Muscle layer of duodenum (tissue), 2 donors: ENCODE results near the gene DRD4.

Experiments used
- H3K27ac ChIP-seq: one replicate; pipeline ENCODE4 v1.7.0; 2013; ENCODE audit warnings: mild to moderate bottlenecking, low read length
- H3K27me3 ChIP-seq: one replicate; pipeline ENCODE4 v1.7.0; 2013; ENCODE audit warnings: low read depth, mild to moderate bottlenecking, control low read depth, low read length
- H3K36me3 ChIP-seq, 2 donors: one replicate each; pipeline ENCODE4 v1.7.0; 2013; ENCODE audit warnings: low read length in 2 of 2, control low read depth in 1 of 2, mild to moderate bottlenecking in 1 of 2; ENCODE audit not compliant: insufficient read depth in 2 of 2, control insufficient read depth in 1 of 2
- H3K4me1 ChIP-seq, 2 donors: one replicate each; pipeline ENCODE4 v1.7.0; 2013; ENCODE audit warnings: low read length in 2 of 2, mild to moderate bottlenecking in 2 of 2, control low read depth in 1 of 2, moderate library complexity in 1 of 2; ENCODE audit not compliant: insufficient read depth in 2 of 2, control insufficient read depth in 1 of 2
- H3K4me3 ChIP-seq, 2 donors: one replicate each; pipeline ENCODE4 v1.7.0; 2013; ENCODE audit warnings: low read length in 2 of 2, low read depth in 1 of 2, mild to moderate bottlenecking in 1 of 2
- H3K9me3 ChIP-seq, 2 donors: one replicate each; pipeline ENCODE4 v1.7.0; 2013; ENCODE audit warnings: low read length in 2 of 2, control low read depth in 1 of 2, mild to moderate bottlenecking in 1 of 2; ENCODE audit not compliant: control insufficient read depth in 1 of 2
- donor health status: healthy.

The DRD4 gene

DNA sequence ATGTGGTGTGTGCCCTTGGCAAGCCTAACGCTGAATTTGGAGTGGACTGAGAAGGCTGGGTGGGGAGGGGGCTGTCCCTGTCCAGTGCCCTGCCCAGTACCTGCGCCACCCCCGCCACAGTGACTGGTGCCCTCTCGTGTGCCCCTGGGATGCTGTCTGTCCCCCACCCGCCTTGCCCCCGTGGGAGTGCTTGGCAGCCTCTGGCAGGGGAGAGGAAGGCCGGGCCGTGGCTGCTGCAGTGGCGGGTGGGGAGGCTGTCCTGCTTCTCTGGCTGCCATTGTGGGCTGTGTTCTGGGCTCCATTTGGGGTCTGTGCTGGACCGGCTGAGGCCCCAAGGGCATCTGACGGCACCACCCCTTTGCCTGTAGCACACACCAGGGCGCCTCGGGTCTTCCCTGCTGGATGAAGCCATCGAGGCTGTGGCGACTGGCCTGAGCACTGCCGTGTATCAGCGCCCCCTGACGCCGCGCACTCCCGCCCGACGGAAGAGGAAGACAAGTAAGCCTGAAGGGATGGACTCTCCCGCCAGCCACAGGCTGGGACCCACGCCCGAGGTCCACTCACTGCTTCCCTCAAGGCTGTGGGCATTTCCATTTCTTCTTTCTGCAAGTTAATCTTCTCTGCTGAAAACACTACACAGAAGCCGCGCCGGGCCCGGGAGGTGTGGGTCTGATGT is 38.9 kb upstream of the DRD4 start:
- Histone ChIP-seq H3K36me3 (peaks cover 38 to 81% of the 10 kb centered on the region in 2 donors), H3K4me3 (no peak overlapping the region), H3K27ac (no peak overlapping the region), H3K4me1 (no peaks in the 10 kb centered on the region), H3K9me3 (no peaks in the 10 kb centered on the region), H3K27me3 (no peaks in the 10 kb centered on the region)

DNA sequence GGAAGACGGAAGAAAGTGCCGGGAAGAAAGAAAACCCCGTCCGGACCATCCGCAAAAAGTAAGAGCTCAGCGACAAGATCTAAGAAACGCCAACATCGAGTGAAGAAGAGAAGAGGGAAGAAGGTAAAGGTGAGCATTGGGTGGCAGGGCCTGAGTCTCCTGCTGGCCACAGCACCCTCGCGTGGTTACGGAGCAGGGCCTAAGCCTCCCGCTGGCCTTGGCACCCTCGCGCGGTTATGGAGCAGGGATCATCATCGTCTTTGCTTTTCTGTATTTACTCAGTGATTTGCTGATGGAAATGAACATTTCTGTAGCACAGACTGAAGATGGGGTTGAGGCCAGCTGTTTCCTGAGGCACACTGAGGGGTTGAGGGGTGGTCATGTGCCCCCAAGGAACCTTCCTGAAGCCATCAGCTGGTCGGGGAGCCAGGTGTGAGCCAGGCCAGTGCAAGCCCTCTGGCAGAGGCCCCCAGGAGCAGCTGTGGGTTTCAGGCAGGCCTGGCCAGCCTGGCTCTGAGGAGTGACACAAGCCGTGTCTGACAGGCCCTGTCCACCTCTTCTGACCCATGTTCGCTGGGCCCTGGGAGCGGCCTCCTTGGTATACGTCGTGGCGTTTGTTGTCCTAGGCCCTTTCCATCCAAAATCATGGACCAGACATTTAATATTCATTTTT is 35.4 kb upstream of the DRD4 start:
- no peak overlapping the region for H3K4me3 ChIP-seq
- H3K27ac ChIP-seq, result no peak overlapping the region
- no peaks in the 10 kb centered on the region for H3K27me3 ChIP-seq
- peaks cover 0 to 4% of the 10 kb centered on the region in 2 donors for H3K4me1 ChIP-seq
- H3K36me3 ChIP-seq, result peaks cover 40 to 82% of the 10 kb centered on the region in 2 donors
- H3K9me3 ChIP-seq, result no peaks in the 10 kb centered on the region

DNA sequence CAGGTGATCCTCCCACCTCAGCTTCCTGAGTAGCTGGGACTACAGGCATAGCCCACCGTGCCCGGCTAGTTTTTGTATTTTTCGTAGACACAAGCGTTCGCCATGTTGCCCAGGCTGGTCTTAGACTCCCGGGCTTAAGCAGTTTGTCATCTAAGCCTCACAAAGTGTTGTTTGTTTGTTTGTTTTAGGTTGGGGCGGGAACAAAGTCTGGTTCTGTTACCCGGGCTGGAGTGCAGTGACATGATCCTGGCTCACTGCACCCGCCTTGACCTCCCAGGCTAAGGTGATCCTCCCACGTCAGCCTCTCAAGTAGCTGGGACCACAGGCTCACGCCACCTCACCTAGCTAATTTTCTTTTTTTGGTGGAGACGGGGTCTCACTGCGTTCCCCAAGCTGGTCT is 33.9 kb upstream of the DRD4 start:
- no peak overlapping the region for H3K27ac ChIP-seq
- H3K9me3 ChIP-seq, result no peaks in the 10 kb centered on the region
- H3K36me3 ChIP-seq, result peaks cover 48 to 83% of the 10 kb centered on the region in 2 donors
- peaks cover 0 to 4% of the 10 kb centered on the region in 2 donors for H3K4me1 ChIP-seq
- no peaks in the 10 kb centered on the region for H3K27me3 ChIP-seq
- no peak overlapping the region for H3K4me3 ChIP-seq

DNA sequence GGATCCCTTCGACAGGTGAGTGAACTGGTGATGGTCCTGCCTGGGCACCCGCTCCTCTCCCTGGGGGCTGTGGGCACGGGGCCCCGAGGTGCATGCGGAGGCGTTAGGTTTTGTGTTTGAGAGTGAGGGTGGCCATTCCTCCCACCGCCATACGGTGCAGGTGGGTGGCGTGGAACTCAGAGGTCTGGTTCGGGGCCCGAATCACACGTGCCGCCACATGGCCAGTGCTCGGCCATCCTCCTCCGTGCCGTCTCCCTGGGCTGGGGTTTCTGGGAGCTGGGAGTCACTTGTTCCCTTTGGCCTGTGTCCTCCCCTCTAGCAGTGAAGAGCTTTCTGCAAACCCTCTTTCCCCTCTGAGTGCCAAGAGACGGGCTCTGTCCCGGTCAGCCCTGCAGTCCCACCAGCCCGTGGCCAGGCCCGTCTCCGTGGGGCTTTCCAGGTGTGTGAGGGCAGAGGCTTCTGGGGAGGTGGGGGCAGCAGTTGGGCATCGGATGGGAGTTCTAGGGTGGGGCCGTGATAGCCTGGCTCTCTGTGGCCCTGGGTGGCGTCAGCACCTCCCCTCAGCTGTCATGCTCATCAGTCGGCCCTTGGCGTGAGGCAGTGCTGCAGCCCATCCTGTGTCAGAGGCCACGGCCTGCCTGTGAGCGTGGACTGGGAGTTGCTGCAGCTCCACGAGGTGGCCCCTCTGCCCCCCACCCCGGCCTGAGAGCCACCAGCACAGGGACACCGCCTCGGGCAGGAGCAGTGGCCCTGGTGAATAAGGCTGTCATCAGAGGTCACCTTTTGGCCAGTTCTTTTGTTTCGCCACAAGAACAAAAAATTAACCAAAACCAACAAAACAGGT is 31.6 kb upstream of the DRD4 start:
- H3K27ac ChIP-seq, result no peak overlapping the region
- no peak overlapping the region for H3K4me3 ChIP-seq
- peaks cover 0 to 4% of the 10 kb centered on the region in 2 donors for H3K4me1 ChIP-seq
- H3K9me3 ChIP-seq, result no peaks in the 10 kb centered on the region
- H3K27me3 ChIP-seq, result no peaks in the 10 kb centered on the region
- peaks cover 49 to 91% of the 10 kb centered on the region in 2 donors for H3K36me3 ChIP-seq

DNA sequence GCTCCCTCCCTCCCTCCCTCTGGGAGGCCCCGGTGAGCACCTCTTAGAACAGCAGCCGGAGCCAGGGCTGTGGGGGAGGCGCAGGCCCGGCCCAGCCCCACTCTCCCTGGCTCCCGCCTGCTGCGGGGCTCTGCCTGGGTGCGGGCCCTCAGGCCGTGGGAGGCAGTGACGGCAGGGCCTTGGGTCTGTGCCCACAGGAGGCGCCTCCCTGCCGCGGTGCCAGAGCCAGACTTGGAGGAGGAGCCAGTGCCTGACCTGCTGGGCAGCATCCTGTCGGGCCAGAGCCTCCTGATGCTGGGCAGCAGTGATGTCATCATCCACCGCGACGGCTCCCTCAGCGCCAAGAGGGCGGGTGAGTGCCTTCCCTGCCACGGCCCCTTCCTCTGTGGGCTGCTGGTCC is 30.8 kb upstream of the DRD4 start:
- Histone ChIP-seq H3K27me3 (no peaks in the 10 kb centered on the region), H3K27ac (no peak overlapping the region), H3K36me3 (peaks cover 56 to 95% of the 10 kb centered on the region in 2 donors), H3K4me3 (no peak overlapping the region), H3K4me1 (peaks cover 0 to 4% of the 10 kb centered on the region in 2 donors), H3K9me3 (no peaks in the 10 kb centered on the region)

DNA sequence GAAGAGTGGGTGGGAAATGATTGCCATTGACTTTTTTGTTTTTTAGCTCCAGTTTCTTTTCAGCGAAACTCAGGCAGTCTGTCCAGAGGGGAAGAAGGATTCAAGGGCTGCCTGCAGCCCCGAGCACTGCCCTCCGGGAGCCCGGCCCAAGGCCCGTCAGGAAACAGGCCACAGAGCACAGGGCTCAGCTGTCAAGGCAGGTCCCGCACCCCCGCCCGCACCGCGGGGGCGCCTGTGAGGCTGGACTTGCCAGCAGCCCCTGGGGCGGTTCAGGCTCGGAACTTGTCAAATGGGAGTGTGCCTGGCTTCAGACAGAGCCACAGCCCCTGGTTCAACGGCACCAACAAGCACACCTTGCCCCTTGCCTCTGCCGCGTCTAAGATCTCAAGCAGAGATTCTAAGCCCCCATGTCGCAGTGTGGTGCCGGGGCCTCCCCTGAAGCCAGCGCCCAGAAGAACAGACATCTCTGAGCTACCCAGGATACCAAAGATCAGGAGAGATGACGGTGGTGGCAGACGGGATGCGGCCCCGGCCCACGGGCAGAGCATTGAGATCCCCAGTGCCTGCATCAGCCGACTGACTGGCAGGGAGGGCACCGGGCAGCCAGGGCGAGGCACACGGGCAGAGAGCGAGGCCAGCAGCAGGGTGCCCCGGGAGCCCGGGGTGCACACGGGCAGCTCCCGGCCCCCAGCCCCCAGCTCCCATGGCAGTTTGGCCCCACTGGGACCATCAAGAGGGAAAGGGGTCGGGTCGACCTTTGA is 29.9 kb upstream of the DRD4 start:
- no peak overlapping the region for H3K4me3 ChIP-seq
- H3K9me3 ChIP-seq, result no peaks in the 10 kb centered on the region
- H3K27ac ChIP-seq, result no peak overlapping the region
- H3K36me3 ChIP-seq, result peaks cover 54 to 95% of the 10 kb centered on the region in 2 donors
- H3K27me3 ChIP-seq, result no peaks in the 10 kb centered on the region
- peaks cover 0 to 4% of the 10 kb centered on the region in 2 donors for H3K4me1 ChIP-seq

DNA sequence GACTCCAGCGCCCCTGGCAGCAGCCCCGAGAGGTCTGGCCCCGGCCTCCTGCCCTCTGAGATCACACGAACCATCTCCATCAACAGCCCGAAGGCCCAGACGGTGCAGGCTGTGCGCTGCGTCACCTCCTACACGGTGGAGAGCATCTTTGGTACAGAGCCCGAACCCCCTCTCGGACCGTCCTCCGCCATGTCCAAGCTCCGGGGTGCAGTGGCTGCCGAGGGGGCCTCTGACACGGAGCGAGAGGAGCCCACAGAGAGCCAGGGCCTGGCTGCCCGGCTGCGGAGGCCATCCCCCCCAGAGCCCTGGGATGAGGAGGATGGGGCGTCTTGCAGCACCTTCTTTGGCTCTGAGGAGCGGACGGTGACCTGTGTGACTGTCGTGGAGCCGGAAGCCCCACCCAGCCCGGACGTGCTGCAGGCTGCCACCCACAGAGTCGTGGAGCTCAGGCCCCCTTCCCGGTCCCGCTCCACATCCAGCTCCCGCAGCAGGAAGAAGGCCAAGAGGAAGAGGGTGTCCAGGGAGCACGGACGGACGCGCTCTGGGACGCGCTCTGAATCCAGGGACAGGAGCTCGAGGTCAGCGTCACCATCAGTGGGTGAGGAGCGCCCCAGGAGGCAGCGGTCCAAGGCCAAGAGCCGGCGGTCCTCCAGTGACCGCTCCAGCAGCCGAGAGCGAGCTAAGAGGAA is 29.0 kb upstream of the DRD4 start:
- H3K4me3 ChIP-seq, result no peak overlapping the region
- peaks cover 0 to 4% of the 10 kb centered on the region in 2 donors for H3K4me1 ChIP-seq
- no peaks in the 10 kb centered on the region for H3K9me3 ChIP-seq
- H3K36me3 ChIP-seq, result peaks cover 63 to 98% of the 10 kb centered on the region in 2 donors
- H3K27me3 ChIP-seq, result no peaks in the 10 kb centered on the region
- H3K27ac ChIP-seq, result no peak overlapping the region

DNA sequence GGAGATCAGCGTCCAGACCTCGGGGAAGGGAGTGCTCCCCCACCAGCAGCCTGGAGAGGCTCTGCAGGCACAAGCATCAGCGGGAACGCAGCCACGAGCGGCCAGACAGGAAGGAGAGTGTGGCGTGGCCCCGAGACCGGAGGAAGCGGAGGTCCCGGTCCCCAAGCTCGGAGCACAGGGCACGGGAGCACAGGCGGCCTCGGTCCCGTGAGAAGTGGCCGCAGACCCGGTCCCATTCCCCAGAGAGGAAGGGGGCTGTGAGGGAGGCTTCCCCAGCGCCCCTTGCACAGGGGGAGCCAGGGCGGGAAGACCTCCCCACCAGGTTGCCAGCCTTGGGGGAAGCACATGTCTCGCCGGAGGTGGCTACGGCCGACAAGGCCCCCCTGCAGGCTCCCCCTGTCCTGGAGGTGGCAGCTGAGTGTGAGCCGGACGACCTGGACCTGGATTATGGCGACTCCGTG is 28.2 kb upstream of the DRD4 start:
- Histone ChIP-seq H3K27ac (no peak overlapping the region), H3K4me1 (peaks cover 0 to 4% of the 10 kb centered on the region in 2 donors), H3K9me3 (no peaks in the 10 kb centered on the region), H3K27me3 (no peaks in the 10 kb centered on the region), H3K36me3 (peaks cover 63 to 94% of the 10 kb centered on the region in 2 donors), H3K4me3 (no peak overlapping the region)

DNA sequence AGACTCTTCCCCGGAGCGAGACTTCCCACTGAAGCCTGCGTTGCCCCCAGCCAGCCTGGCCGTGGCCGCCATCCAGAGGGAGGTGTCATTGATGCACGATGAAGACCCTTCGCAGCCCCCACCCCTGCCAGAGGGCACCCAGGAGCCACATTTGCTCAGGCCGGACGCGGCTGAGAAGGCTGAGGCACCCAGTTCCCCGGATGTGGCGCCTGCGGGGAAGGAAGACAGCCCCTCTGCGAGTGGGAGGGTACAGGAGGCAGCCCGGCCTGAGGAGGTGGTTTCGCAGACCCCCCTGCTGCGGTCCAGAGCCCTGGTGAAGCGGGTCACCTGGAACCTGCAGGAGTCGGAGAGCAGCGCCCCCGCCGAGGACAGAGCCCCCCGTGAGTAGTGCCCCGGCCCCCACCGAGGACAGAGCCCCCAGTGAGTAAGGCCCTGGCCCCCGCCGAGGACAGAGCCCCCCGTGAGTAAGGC is 27.7 kb upstream of the DRD4 start:
- Histone ChIP-seq H3K27ac (no peak overlapping the region), H3K9me3 (no peaks in the 10 kb centered on the region), H3K36me3 (peaks cover 58 to 89% of the 10 kb centered on the region in 2 donors)

DNA sequence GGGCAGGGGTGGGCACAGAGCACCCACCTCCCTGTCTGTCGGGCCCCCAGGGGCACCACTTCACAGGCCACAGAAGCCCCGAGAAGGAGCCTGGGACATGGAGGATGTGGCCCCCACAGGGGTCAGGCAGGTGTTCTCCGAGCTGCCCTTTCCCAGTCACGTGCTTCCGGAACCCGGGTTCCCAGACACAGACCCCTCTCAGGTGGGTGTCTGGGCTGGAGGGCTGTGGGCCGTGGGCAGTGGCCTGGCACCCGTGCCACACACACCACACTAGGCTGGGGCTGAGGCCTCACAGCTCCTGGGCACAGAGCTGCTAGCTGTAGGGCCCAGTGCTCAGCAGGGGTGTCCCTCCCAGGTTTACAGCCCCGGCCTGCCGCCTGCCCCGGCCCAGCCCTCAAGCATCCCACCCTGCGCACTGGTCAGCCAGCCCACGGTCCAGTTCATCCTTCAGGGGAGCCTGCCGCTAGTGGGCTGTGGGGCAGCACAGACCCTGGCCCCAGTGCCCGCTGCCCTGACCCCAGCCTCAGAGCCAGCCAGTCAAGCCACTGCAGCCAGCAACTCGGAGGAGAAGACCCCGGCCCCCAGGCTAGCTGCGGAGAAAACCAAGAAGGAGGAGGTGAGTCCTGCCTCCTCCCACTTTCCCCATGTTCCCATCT is 26.8 kb upstream of the DRD4 start:
- Histone ChIP-seq H3K4me1 (peaks cover 0 to 19% of the 10 kb centered on the region in 2 donors), H3K9me3 (no peaks in the 10 kb centered on the region), H3K27ac (no peak overlapping the region), H3K27me3 (no peaks in the 10 kb centered on the region), H3K36me3 (peaks cover 52 to 80% of the 10 kb centered on the region in 2 donors), H3K4me3 (no peak overlapping the region)

More for the DNA sequence above, 27.7 kb upstream of the DRD4 start:
- no peak overlapping the region for H3K4me3 ChIP-seq
- H3K4me1 ChIP-seq, result peaks cover 0 to 10% of the 10 kb centered on the region in 2 donors
- H3K27me3 ChIP-seq, result no peaks in the 10 kb centered on the region
